ENCODE data around the gene ARHGEF25. TPM values are rescaled to one million over a fixed set of nuclear protein-coding genes. Genes with fewer than 3 reads are reported as not detected.
"Not testable (repeated sequence)": the region's sequence is repeated elsewhere in the genome, so short reads cannot be mapped to it uniquely, and the experiment has no call there.

The ARHGEF25 gene
- total and polyA plus RNA-seq, 2 donors, result 2.0 to 8.5 TPM

GRCh38 chr12:57616383-57617101 is 5.3 kb downstream of the ARHGEF25 start:
- peaks cover 53 to 99% of the 10 kb centered on the region in 2 donors for H3K27me3 ChIP-seq (ENCODE audit: control insufficient read depth in 2 of 2, insufficient read depth in 1 of 2, low read length in 1 of 2)
- peaks cover under 1 to 29% of the 10 kb centered on the region in 2 donors for H3K4me1 ChIP-seq (ENCODE audit: control insufficient read depth in 2 of 2, insufficient read depth in 2 of 2, low read length in 2 of 2)
- 91% methylated on average over 3 of the region's 3 CpGs for WGBS

GRCh38 chr12:57617942-57618341 is 6.7 kb downstream of the ARHGEF25 start:
- no peak for DNase-seq (ENCODE audit: low read depth in 6 of 9, low spot score in 9 of 9)
- Histone ChIP-seq H3K27me3 (ENCODE audit: control insufficient read depth in 2 of 2, insufficient read depth in 1 of 2, low read length in 1 of 2) (peaks cover 56 to 99% of the 10 kb centered on the region in 2 donors), H3K27ac (ENCODE audit: low read depth in 1 of 2, low read length in 1 of 2) (no peak overlapping the region), H3K4me1 (ENCODE audit: control insufficient read depth in 2 of 2, insufficient read depth in 2 of 2, low read length in 2 of 2) (peaks cover 0 to 33% of the 10 kb centered on the region in 2 donors), H3K36me3 (ENCODE audit: control insufficient read depth in 2 of 2, insufficient read depth in 2 of 2, low read length in 1 of 2) (no peaks in the 10 kb centered on the region), H3K4me3 (ENCODE audit: low read length in 2 of 2) (no peak overlapping the region), H3K9me3 (ENCODE audit: control insufficient read depth in 2 of 2, insufficient read depth in 1 of 2, low read length in 1 of 2) (peaks cover 0 to 10% of the 10 kb centered on the region in 2 donors)
- 54% methylated on average over 11 of the region's 11 CpGs for WGBS

More at GRCh38 chr12:57616383-57617101, 5.3 kb downstream of the ARHGEF25 start:
- Histone ChIP-seq H3K9me3 (ENCODE audit: control insufficient read depth in 2 of 2, insufficient read depth in 1 of 2, low read length in 1 of 2) (peaks cover 0 to 10% of the 10 kb centered on the region in 2 donors), H3K36me3 (ENCODE audit: control insufficient read depth in 2 of 2, insufficient read depth in 2 of 2, low read length in 1 of 2) (no peaks in the 10 kb centered on the region), H3K27ac (ENCODE audit: low read depth in 1 of 2, low read length in 1 of 2) (no peak overlapping the region), H3K4me3 (ENCODE audit: low read length in 2 of 2) (no peak overlapping the region)
- DNase-seq (ENCODE audit: low read depth in 6 of 9, low spot score in 9 of 9), result no peak

DNA sequence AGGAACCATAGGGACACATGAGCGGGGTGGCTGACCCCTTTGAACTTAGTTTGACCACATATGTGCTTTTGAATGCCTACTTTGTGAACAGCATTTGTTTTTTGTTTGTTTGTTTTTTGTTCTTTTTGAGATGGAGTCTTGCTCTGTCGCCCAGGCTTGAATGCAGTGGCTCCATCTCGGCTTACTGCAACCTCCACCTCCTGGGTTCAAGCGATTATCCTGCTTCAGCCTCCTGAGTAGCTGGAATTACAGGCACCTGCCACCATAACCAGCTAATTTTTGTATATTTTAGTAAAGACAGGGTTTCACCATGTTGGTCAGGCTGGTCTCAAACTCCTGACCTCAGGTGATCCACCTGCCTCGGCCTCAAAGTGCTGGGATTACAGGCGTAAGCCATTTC is 7.2 kb downstream of the ARHGEF25 start:
- Histone ChIP-seq H3K27me3 (ENCODE audit: control insufficient read depth in 2 of 2, insufficient read depth in 1 of 2, low read length in 1 of 2) (peaks cover 60 to 99% of the 10 kb centered on the region in 2 donors), H3K4me1 (ENCODE audit: control insufficient read depth in 2 of 2, insufficient read depth in 2 of 2, low read length in 2 of 2) (peaks cover 0 to 33% of the 10 kb centered on the region in 2 donors)
- H3K27ac ChIP-seq (ENCODE audit: low read depth in 1 of 2, low read length in 1 of 2); DNase-seq (ENCODE audit: low read depth in 6 of 9, low spot score in 9 of 9); H3K4me3 ChIP-seq (ENCODE audit: low read length in 2 of 2); H3K9me3 ChIP-seq (ENCODE audit: control insufficient read depth in 2 of 2, insufficient read depth in 1 of 2, low read length in 1 of 2); H3K36me3 ChIP-seq (ENCODE audit: control insufficient read depth in 2 of 2, insufficient read depth in 2 of 2, low read length in 1 of 2): not testable (repeated sequence)
- WGBS, result 97% methylated on average over 6 of the region's 6 CpGs

DNA sequence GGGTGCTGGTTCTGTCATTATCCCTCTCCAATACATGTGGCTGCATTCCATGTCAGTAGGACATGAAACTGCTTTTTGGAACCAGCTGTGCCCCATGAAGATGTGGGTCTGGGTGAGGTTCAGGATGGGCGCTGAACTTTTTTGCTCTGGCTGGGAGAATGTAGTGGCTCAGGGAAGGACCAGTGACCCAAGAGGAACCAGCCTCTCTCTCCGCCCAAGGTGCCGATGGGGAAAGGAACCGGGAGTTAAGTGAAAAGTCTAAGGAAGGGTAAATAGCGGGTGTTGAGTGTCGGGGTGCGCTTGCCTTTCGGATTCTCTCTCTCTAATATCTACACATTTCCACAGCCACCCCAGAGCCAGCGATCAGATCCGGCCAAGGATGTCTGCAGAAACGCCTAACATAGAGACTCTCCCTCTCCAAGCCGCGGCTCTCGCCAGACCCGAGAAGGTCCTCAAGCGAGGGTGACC is 7.8 kb downstream of the ARHGEF25 start:
- peaks cover 62 to 99% of the 10 kb centered on the region in 2 donors for H3K27me3 ChIP-seq (ENCODE audit: control insufficient read depth in 2 of 2, insufficient read depth in 1 of 2, low read length in 1 of 2)

DNA sequence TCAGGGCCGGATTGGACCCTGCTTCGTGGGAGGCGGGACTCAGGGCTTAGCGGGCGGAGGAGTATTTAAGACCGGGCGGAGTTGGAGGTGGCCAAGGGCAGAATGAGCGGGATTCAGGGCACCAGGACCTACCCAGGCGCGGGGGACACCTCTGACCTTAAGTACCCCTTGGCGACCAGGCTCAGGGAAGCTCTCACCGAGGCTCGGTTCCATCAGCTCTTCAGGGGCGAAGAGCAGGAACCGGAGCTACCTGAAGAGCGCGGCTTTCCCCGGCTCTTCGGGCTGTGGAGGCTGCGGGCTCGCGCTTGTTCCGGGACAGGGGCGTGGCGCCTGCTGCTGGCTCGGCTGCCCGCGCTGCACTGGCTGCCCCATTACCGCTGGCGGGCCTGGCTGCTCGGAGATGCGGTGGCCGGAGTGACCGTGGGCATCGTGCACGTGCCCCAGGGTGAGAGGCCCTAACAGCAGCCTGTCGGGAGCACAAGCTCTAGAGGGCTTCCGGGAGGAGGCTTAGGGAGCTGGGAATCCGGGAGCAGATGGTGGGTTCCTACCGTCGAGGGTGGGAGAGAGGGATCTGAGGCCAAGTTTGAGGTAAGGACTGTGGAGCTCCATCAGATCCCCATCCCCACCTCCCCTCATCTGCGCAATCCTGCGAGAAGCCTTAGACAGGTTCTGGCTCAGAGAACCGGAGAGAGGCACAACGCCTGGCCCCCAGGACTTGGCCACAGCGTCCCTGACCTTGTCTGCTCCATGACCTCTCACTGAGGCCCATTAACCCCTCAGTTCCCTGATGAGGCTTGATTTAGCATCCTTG is 8.4 kb downstream of the ARHGEF25 start:
- H3K4me3 ChIP-seq (ENCODE audit: low read length in 2 of 2), result no peak overlapping the region

More for the DNA sequence above, 7.8 kb downstream of the ARHGEF25 start:
- Histone ChIP-seq H3K9me3 (ENCODE audit: control insufficient read depth in 2 of 2, insufficient read depth in 1 of 2, low read length in 1 of 2) (peaks cover 0 to 10% of the 10 kb centered on the region in 2 donors), H3K36me3 (ENCODE audit: control insufficient read depth in 2 of 2, insufficient read depth in 2 of 2, low read length in 1 of 2) (no peaks in the 10 kb centered on the region), H3K4me1 (ENCODE audit: control insufficient read depth in 2 of 2, insufficient read depth in 2 of 2, low read length in 2 of 2) (peaks cover 0 to 29% of the 10 kb centered on the region in 2 donors), H3K27ac (ENCODE audit: low read depth in 1 of 2, low read length in 1 of 2) (no peak overlapping the region), H3K4me3 (ENCODE audit: low read length in 2 of 2) (no peak overlapping the region)
- WGBS, result 52% methylated on average over 16 of the region's 16 CpGs
- DNase-seq (ENCODE audit: low read depth in 6 of 9, low spot score in 9 of 9), result no peak

DNA sequence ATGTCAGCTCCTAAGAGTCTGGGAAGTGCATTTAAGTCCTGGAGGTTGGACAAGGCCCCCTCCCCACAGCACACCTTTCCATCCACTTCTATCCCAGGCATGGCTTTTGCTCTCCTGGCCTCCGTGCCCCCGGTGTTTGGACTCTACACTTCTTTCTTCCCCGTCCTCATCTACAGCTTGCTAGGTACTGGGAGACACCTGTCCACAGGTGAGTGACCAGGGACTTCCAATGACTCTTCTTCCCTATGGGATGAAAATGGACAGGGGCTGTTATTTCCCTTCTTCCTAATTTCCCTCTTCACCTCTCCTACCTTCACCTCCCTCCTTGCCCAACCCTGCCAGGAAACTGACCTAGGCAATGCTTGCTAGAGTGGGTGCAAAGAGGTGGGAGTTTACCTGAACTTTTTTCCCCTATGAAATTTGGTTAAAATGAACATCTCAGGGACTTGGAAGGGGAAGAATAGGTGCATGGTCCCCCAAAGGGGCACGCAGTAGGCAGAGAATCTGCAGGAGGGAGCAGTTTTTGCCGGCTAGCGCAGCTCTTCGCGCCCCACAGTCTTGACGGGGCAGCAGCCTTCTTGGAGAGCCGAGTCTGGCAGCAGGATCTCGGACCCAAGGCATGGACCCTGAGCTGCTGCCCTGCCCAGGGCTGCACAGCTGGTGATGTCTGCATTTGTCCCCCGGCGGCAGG is 9.2 kb downstream of the ARHGEF25 start:
- no peak overlapping the region for H3K27ac ChIP-seq (ENCODE audit: low read depth in 1 of 2, low read length in 1 of 2)
- no peaks in the 10 kb centered on the region for H3K36me3 ChIP-seq (ENCODE audit: control insufficient read depth in 2 of 2, insufficient read depth in 2 of 2, low read length in 1 of 2)
- WGBS, result 13% methylated on average over 13 of the region's 13 CpGs
- DNase-seq (ENCODE audit: low read depth in 6 of 9, low spot score in 9 of 9), result no peak
- H3K9me3 ChIP-seq (ENCODE audit: control insufficient read depth in 2 of 2, insufficient read depth in 1 of 2, low read length in 1 of 2), result peaks cover 0 to 10% of the 10 kb centered on the region in 2 donors
- H3K4me1 ChIP-seq (ENCODE audit: control insufficient read depth in 2 of 2, insufficient read depth in 2 of 2, low read length in 2 of 2), result peaks cover 0 to 21% of the 10 kb centered on the region in 2 donors
- no peak overlapping the region for H3K4me3 ChIP-seq (ENCODE audit: low read length in 2 of 2)
- peaks cover 69 to 99% of the 10 kb centered on the region in 2 donors for H3K27me3 ChIP-seq (ENCODE audit: control insufficient read depth in 2 of 2, insufficient read depth in 1 of 2, low read length in 1 of 2)

More for the DNA sequence above, 8.4 kb downstream of the ARHGEF25 start:
- 9% methylated on average over 46 of the region's 46 CpGs for WGBS
- Histone ChIP-seq H3K36me3 (ENCODE audit: control insufficient read depth in 2 of 2, insufficient read depth in 2 of 2, low read length in 1 of 2) (no peaks in the 10 kb centered on the region), H3K27ac (ENCODE audit: low read depth in 1 of 2, low read length in 1 of 2) (no peak overlapping the region), H3K9me3 (ENCODE audit: control insufficient read depth in 2 of 2, insufficient read depth in 1 of 2, low read length in 1 of 2) (peaks cover 0 to 10% of the 10 kb centered on the region in 2 donors), H3K4me1 (ENCODE audit: control insufficient read depth in 2 of 2, insufficient read depth in 2 of 2, low read length in 2 of 2) (peaks cover 0 to 23% of the 10 kb centered on the region in 2 donors), H3K27me3 (ENCODE audit: control insufficient read depth in 2 of 2, insufficient read depth in 1 of 2, low read length in 1 of 2) (peaks cover 69 to 99% of the 10 kb centered on the region in 2 donors)
- DNase-seq (ENCODE audit: low read depth in 6 of 9, low spot score in 9 of 9), result no peak

- H3K27ac ChIP-seq (ENCODE audit: low read depth in 1 of 2, low read length in 1 of 2), result no peak overlapping the region
- peaks cover 0 to 21% of the 10 kb centered on the region in 2 donors for H3K4me1 ChIP-seq (ENCODE audit: control insufficient read depth in 2 of 2, insufficient read depth in 2 of 2, low read length in 2 of 2)
- DNase-seq (ENCODE audit: low read depth in 6 of 9, low spot score in 9 of 9), result no peak
- peak overlapping the region in 1 of 2 donors; percentile 8 for H3K4me3 ChIP-seq (ENCODE audit: low read length in 2 of 2)
- no peaks in the 10 kb centered on the region for H3K36me3 ChIP-seq (ENCODE audit: control insufficient read depth in 2 of 2, insufficient read depth in 2 of 2, low read length in 1 of 2)
- peaks cover 0 to 10% of the 10 kb centered on the region in 2 donors for H3K9me3 ChIP-seq (ENCODE audit: control insufficient read depth in 2 of 2, insufficient read depth in 1 of 2, low read length in 1 of 2)
- 2% methylated on average over 42 of the region's 42 CpGs for WGBS
- H3K27me3 ChIP-seq (ENCODE audit: control insufficient read depth in 2 of 2, insufficient read depth in 1 of 2, low read length in 1 of 2), result peaks cover 73 to 99% of the 10 kb centered on the region in 2 donors
Observed at GRCh38 chr12:57620936-57621496, 9.8 kb downstream of the ARHGEF25 start.

DNA sequence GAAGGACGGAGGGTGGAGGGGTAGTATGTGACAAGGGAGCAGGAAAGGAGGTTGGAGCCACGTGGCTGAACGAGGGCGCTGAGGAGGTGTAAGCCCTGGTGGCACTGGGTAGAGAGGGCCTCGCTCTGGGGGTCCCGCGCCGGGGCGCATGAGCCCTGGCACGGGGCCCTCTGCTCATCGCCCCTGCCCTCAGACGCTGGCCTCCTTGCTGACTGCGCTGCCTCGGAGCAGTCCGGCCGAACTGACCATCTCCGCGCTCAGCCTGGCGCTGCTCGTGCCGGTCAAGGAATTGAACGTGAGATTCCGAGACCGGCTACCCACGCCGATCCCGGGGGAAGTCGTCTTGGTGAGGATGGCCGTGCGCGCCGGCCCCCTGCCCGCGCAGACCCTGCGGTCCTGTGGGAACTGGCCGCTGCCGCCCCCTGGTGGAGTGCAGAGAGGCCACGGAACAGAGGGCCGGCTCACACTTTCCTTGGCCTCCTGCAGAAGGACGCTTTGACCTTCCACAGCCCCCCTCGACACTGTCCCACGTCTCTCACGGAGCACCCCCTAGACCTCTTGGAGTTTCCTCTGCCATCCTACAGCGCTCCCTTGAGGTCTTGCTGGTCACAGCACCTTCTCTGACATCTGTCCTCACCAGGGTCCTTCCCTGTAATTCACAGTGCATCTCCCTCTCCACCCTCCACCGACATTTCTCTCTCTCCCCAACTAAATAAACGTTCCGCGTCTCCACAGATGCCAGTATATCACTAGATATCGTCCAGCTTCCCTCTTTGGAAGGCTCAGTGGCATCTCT is 10.5 kb downstream of the ARHGEF25 start:
- peaks cover 74 to 99% of the 10 kb centered on the region in 2 donors for H3K27me3 ChIP-seq (ENCODE audit: control insufficient read depth in 2 of 2, insufficient read depth in 1 of 2, low read length in 1 of 2)
- DNase-seq (ENCODE audit: low read depth in 6 of 9, low spot score in 9 of 9), result peak in 2 of 9 donors; percentile 53 to 56
- H3K4me3 ChIP-seq (ENCODE audit: low read length in 2 of 2), result peak overlapping the region in 1 of 2 donors; percentile 8
- H3K27ac ChIP-seq (ENCODE audit: low read depth in 1 of 2, low read length in 1 of 2), result no peak overlapping the region
- H3K9me3 ChIP-seq (ENCODE audit: control insufficient read depth in 2 of 2, insufficient read depth in 1 of 2, low read length in 1 of 2), result peaks cover 0 to 10% of the 10 kb centered on the region in 2 donors
- 3% methylated on average over 49 of the region's 49 CpGs for WGBS
- H3K36me3 ChIP-seq (ENCODE audit: control insufficient read depth in 2 of 2, insufficient read depth in 2 of 2, low read length in 1 of 2), result no peaks in the 10 kb centered on the region
- peaks cover 0 to 21% of the 10 kb centered on the region in 2 donors for H3K4me1 ChIP-seq (ENCODE audit: control insufficient read depth in 2 of 2, insufficient read depth in 2 of 2, low read length in 2 of 2)
